Endodermal cell (in vitro differentiated cells): Measurements from ENCODE around the gene C11orf71. TPM values are rescaled to one million over a fixed set of nuclear protein-coding genes. Genes with fewer than 3 reads are reported as not detected.

Experiments
- DNase-seq: peaks from one replicate; pipeline ENCODE4 v3.0.0-alpha.2; 2017
- H3K27ac ChIP-seq: 2 replicates; pipeline ENCODE4 v1.5.1; 2013; ENCODE audit warnings: mild to moderate bottlenecking, low read depth, low read length, moderate library complexity
- H3K27me3 ChIP-seq: 2 replicates; pipeline ENCODE4 v1.6.1; 2013; ENCODE audit warnings: mild to moderate bottlenecking, low read length, moderate library complexity; ENCODE audit not compliant: insufficient read depth, control insufficient read depth, poor library complexity, severe bottlenecking
- H3K36me3 ChIP-seq: 2 replicates; pipeline ENCODE4 v1.7.0; 2013; ENCODE audit warnings: mild to moderate bottlenecking, low read length, moderate library complexity; ENCODE audit not compliant: control insufficient read depth, insufficient read depth
- H3K4me1 ChIP-seq: one replicate; pipeline ENCODE4 v1.7.0; 2013; ENCODE audit warnings: low read length; ENCODE audit not compliant: control insufficient read depth, insufficient read depth
- H3K4me3 ChIP-seq: 2 replicates; pipeline ENCODE4 v1.5.1; 2013; ENCODE audit warnings: mild to moderate bottlenecking, low read length, moderate library complexity
- H3K9ac ChIP-seq: 2 replicates; pipeline ENCODE4 v1.6.1; 2013; ENCODE audit warnings: mild to moderate bottlenecking, low read length, moderate library complexity; ENCODE audit not compliant: poor library complexity, severe bottlenecking; ENCODE audit errors: extremely low read depth
- H3K9me3 ChIP-seq: 2 replicates; pipeline ENCODE4 v1.6.1; 2013; ENCODE audit warnings: mild to moderate bottlenecking, low read length, moderate library complexity; ENCODE audit not compliant: control insufficient read depth
- H3K27ac Mint-ChIP-seq: 2 replicates; pipeline ENCODE4 v1.8.0; 2020; ENCODE audit warnings: mixed read lengths
- H3K27me3 Mint-ChIP-seq: 2 replicates; pipeline ENCODE4 v1.8.0; 2021; ENCODE audit warnings: mild to moderate bottlenecking, mixed read lengths; ENCODE audit not compliant: insufficient read depth
- H3K36me3 Mint-ChIP-seq: 2 replicates; pipeline ENCODE4 v1.8.0; 2020; ENCODE audit warnings: low read depth, mixed read lengths
- H3K4me1 Mint-ChIP-seq: 2 replicates; pipeline ENCODE4 v1.8.0; 2020; ENCODE audit warnings: mixed read lengths
- H3K4me3 Mint-ChIP-seq: 2 replicates; pipeline ENCODE4 v1.8.0; 2020; ENCODE audit warnings: mild to moderate bottlenecking, moderate library complexity, mixed read lengths
- H3K9me3 Mint-ChIP-seq: 2 replicates; pipeline ENCODE4 v1.8.0; 2020; ENCODE audit warnings: mild to moderate bottlenecking, mixed read lengths
- WGBS, 2 experiments: methylation state at CpG; one replicate each; pipeline versions ENCODE4 v1.1.5 to v1.1.7; 2013; ENCODE audit warnings: missing lambda C conversion rate in 2 of 2, mixed read lengths in 1 of 2; ENCODE audit not compliant: insufficient coverage in 1 of 2, insufficient read length in 1 of 2; 5-methylcytosine and 5-hydroxymethylcytosine counted together
- total RNA-seq, 2 donors: library from RNA; stranded (reverse); fragmentation: NEBNext Ultra II Directional in 1 of 2; extraction: Animal tissue kit (Norgen Biotek cat#: 25700) in 1 of 2; gene quantifications; 2 replicates in 1 of 2; 3 replicates in 1 of 2; pipeline ENCODE4 v1.2.1, GENCODE V29; 2021
- TF ChIP-seq, protein P1 (sequence below): fragments of 200-600 bp; sonication (generic); conservative IDR thresholded peaks from 2 replicates; pipeline ENCODE4 v1.5.0; 2021; ENCODE audit warnings: antibody characterized with exemption, mild to moderate bottlenecking

The C11orf71 gene
- total RNA-seq, 2 donors from 2014 or later: 6.2 to 10.0 TPM

DNA sequence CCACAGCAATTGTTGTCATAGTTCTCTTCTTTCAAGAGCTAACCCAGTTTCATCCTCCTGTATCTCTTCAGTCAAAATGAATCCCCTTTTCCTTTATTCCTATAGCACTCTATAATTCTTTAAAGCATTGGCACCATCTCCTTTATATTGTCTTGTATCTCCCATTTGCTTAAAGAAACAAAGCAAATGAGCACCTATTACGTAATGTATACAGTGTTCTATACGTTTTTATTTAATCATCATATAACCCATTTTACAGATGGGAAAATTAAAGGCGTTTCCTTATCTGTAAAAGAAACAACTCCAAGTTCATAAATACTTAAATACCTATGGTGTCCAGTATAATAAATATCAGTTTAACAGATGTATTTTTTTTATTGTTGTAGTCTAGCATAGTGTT is 32.6 kb upstream of the C11orf71 start:
- WGBS, 2 experiments: 96 to 100% methylated on average over 2 of the region's 3 CpGs
- H3K27me3 Mint-ChIP-seq: no peaks in the 10 kb centered on the region
- Histone ChIP-seq H3K27ac (no peak overlapping the region), H3K27me3 (no peaks in the 10 kb centered on the region), H3K9ac (no peak overlapping the region), H3K4me1 (peaks cover 11% of the 10 kb centered on the region), H3K4me3 (no peak overlapping the region), H3K36me3 (no peaks in the 10 kb centered on the region), H3K9me3 (peaks cover 16% of the 10 kb centered on the region)
- TF ChIP-seq, protein P1, sequence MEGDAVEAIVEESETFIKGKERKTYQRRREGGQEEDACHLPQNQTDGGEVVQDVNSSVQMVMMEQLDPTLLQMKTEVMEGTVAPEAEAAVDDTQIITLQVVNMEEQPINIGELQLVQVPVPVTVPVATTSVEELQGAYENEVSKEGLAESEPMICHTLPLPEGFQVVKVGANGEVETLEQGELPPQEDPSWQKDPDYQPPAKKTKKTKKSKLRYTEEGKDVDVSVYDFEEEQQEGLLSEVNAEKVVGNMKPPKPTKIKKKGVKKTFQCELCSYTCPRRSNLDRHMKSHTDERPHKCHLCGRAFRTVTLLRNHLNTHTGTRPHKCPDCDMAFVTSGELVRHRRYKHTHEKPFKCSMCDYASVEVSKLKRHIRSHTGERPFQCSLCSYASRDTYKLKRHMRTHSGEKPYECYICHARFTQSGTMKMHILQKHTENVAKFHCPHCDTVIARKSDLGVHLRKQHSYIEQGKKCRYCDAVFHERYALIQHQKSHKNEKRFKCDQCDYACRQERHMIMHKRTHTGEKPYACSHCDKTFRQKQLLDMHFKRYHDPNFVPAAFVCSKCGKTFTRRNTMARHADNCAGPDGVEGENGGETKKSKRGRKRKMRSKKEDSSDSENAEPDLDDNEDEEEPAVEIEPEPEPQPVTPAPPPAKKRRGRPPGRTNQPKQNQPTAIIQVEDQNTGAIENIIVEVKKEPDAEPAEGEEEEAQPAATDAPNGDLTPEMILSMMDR: no peak
- H3K27ac Mint-ChIP-seq: no peak overlapping the region
- peaks cover 11% of the 10 kb centered on the region for H3K9me3 Mint-ChIP-seq
- peaks cover 11% of the 10 kb centered on the region for H3K36me3 Mint-ChIP-seq
- DNase-seq: no peak
- peaks cover 20% of the 10 kb centered on the region for H3K4me1 Mint-ChIP-seq
- H3K4me3 Mint-ChIP-seq: no peak overlapping the region

DNA sequence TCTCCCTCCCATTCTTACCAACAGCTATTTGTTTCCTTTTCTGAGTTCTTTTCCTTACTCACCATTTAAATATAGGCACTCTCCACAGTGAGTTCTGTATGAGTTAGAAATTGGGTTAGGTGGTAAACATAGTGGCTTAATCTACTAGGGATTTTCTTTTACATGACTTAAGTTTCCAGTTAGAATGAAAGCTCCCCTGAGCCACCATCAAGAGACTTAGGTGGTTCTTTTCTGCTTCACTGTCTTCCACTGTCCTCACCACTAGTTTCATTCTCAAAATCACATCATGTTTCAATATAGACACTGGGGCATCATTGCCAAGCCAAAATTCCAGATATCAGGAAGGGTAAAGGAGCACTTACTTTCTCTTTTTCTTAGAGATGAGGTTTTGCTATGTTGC is 30.0 kb upstream of the C11orf71 start:
- peaks cover 7% of the 10 kb centered on the region for H3K4me1 ChIP-seq
- H3K36me3 Mint-ChIP-seq: peaks cover 11% of the 10 kb centered on the region
- H3K9me3 ChIP-seq: peaks cover 16% of the 10 kb centered on the region
- H3K27me3 ChIP-seq: no peaks in the 10 kb centered on the region
- TF ChIP-seq, protein P1: no peak
- no peaks in the 10 kb centered on the region for H3K27me3 Mint-ChIP-seq
- peaks cover 11% of the 10 kb centered on the region for H3K9me3 Mint-ChIP-seq
- no peak overlapping the region for H3K27ac ChIP-seq
- DNase-seq: no peak
- H3K4me3 ChIP-seq: no peak overlapping the region
- H3K4me3 Mint-ChIP-seq: no peak overlapping the region
- no peaks in the 10 kb centered on the region for H3K36me3 ChIP-seq
- peaks cover 17% of the 10 kb centered on the region for H3K4me1 Mint-ChIP-seq
- H3K27ac Mint-ChIP-seq: no peak overlapping the region
- H3K9ac ChIP-seq: no peak overlapping the region

DNA sequence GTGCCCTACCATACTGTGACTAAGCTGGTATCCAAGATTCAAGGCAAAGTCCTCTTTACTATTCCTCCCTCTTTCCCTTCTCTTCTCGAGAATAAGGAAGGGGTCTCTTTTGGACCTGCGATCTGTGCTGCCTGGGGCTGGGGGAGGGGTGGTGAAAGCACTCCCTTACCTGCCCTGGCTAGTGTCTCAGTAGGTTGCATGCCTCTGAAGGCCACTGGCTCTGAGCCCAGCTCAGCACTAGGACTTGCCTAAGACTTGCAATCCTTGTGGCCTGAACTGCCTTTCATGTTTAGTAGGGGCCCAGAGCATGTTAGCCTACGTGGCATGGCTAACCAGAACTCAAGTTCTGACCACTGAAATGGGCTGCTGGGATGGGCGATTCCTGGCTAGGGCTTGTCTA is 26.0 kb upstream of the C11orf71 start:
- TF ChIP-seq, protein P1: no peak
- WGBS, 2 experiments: 87 to 92% methylated on average over 2 to 4 of the region's 4 CpGs
- no peaks in the 10 kb centered on the region for H3K9me3 Mint-ChIP-seq
- no peaks in the 10 kb centered on the region for H3K27me3 Mint-ChIP-seq
- no peak overlapping the region for H3K27ac Mint-ChIP-seq
- DNase-seq: no peak
- H3K4me3 ChIP-seq: no peak overlapping the region
- H3K36me3 Mint-ChIP-seq: no peaks in the 10 kb centered on the region
- H3K27me3 ChIP-seq: no peaks in the 10 kb centered on the region
- H3K36me3 ChIP-seq: no peaks in the 10 kb centered on the region
- peaks cover 5% of the 10 kb centered on the region for H3K4me1 Mint-ChIP-seq
- no peaks in the 10 kb centered on the region for H3K4me1 ChIP-seq
- no peak overlapping the region for H3K27ac ChIP-seq
- H3K4me3 Mint-ChIP-seq: no peak overlapping the region
- no peaks in the 10 kb centered on the region for H3K9me3 ChIP-seq
- H3K9ac ChIP-seq: no peak overlapping the region
